HK-2 (cell line): ENCODE measurements around the gene CLCNKA.

Experiments
- DNase-seq: peaks from one replicate; pipeline ENCODE4 v3.0.0-alpha.2; 2018; ENCODE audit not compliant: unreplicated experiment

Gene CLCNKA

GRCh38 chr1:16063226-16063829 is 41.5 kb downstream of the CLCNKA start:
- DNase-seq: no peak

GRCh38 chr1:16063921-16064320 is 42.1 kb downstream of the CLCNKA start:
- DNase-seq: no peak

- DNase-seq: no peak
These were observed 42.9 kb downstream of the CLCNKA start for GRCh38 chr1:16064536-16065268.

- no peak for DNase-seq
These were observed 43.4 kb downstream of the CLCNKA start for GRCh38 chr1:16065269-16065576.

- DNase-seq: no peak
These were observed 44.4 kb downstream of the CLCNKA start for GRCh38 chr1:16066245-16066644.

- no peak for DNase-seq
These were observed 45.4 kb downstream of the CLCNKA start for GRCh38 chr1:16067127-16067768.

GRCh38 chr1:16067933-16068332 is 46.1 kb downstream of the CLCNKA start:
- no peak for DNase-seq

- no peak for DNase-seq
These were observed 46.8 kb downstream of the CLCNKA start for GRCh38 chr1:16068356-16069270.

GRCh38 chr1:16070640-16071355 is 49.0 kb downstream of the CLCNKA start:
- DNase-seq: no peak

GRCh38 chr1:16071614-16072013 is 49.8 kb downstream of the CLCNKA start:
- DNase-seq: no peak

- DNase-seq: no peak
These were observed 50.3 kb downstream of the CLCNKA start for GRCh38 chr1:16072095-16072494.

GRCh38 chr1:16072616-16073484 is 51.0 kb downstream of the CLCNKA start:
- DNase-seq: no peak

GRCh38 chr1:16073490-16074119 is 51.8 kb downstream of the CLCNKA start, which contains the start of gene FAM131C:
TSS of gene FAM131C (minus strand) at chr1:16073651. CDS start at chr1:16073442, 209 bp downstream.
- DNase-seq: no peak

- DNase-seq: no peak
These were observed 52.4 kb downstream of the CLCNKA start for GRCh38 chr1:16074217-16074616.

- peak; percentile 68 for DNase-seq
These were observed 53.6 kb downstream of the CLCNKA start for GRCh38 chr1:16075337-16076030.

- DNase-seq: peak; percentile 89
These were observed 54.4 kb downstream of the CLCNKA start for GRCh38 chr1:16076031-16076864.

GRCh38 chr1:16076865-16077238 is 55.0 kb downstream of the CLCNKA start:
- DNase-seq: peak; percentile 88
